HepG2 (cell line): ENCODE data around the gene MOBP.

ENCODE experiments used
- CC2D1A ChIP-seq: sonication (generic); formaldehyde crosslinking; IDR thresholded peaks from 2 replicates; pipeline ENCODE4 v1.8.1; 2023; ENCODE audit warnings: mild to moderate bottlenecking, missing genetic modification reagents
- MAFG ChIP-seq: sonication (generic); formaldehyde crosslinking; IDR thresholded peaks from 2 replicates; pipeline ENCODE4 v1.5.1; 2020; ENCODE audit warnings: mild to moderate bottlenecking, missing genetic modification reagents
- SNRNP70 ChIP-seq: fragments of 200-400 bp; formaldehyde crosslinking; IDR thresholded peaks from 2 replicates; pipeline ENCODE4 v1.6.1; 2017; ENCODE audit warnings: mild to moderate bottlenecking, low read depth, low read length, moderate library complexity
- ZNF331 ChIP-seq: sonication (generic); formaldehyde crosslinking; IDR thresholded peaks from 2 replicates; pipeline ENCODE4 v1.4.0; 2020; ENCODE audit warnings: missing genetic modification reagents
- TF ChIP-seq, protein P1 (sequence below): sonication (generic); formaldehyde crosslinking; IDR thresholded peaks from 2 replicates; pipeline ENCODE4 v1.5.0; 2020; ENCODE audit warnings: mild to moderate bottlenecking, missing genetic modification reagents
- TF ChIP-seq, protein P2 (sequence below), 2 experiments: sonication (generic) in 1 of 2; formaldehyde crosslinking in 1 of 2; IDR thresholded peaks; 2 replicates each; pipeline versions ENCODE4 v1.5.1 to v1.6.1; 2011 to 2020; ENCODE audit warnings: borderline replicate concordance in 1 of 2, low read depth in 1 of 2, low read length in 1 of 2, mild to moderate bottlenecking in 1 of 2, missing genetic modification reagents in 1 of 2, moderate library complexity in 1 of 2

DNA sequence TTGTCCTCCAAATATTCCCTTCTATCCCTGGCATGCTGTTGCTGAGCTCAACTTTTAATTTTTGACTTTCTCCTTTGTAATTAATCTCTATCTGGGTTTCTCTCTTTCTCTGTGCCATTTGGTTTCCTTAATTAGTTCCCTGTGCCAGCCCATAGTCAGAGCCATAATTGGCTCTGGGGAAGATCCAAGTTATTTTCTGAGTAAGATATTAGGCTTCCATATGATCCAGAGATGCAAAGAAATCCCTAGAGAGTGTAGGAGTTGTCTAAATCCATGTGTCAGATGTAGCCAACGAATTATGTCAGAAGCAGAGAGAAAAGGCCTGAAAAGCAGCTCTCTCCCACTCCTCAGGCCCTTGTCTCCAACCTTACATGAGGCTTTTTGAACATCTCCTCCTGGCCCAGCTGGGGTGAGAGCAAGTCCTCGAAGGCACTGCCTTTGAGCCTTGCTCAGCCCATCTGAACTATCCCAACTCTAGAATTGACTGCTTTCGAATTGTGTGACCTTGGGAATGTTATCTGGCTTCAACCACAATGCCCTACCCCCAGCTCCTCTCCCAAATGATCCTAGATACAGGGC is 46.4 kb downstream of the MOBP start:
- TF ChIP-seq, protein P1, sequence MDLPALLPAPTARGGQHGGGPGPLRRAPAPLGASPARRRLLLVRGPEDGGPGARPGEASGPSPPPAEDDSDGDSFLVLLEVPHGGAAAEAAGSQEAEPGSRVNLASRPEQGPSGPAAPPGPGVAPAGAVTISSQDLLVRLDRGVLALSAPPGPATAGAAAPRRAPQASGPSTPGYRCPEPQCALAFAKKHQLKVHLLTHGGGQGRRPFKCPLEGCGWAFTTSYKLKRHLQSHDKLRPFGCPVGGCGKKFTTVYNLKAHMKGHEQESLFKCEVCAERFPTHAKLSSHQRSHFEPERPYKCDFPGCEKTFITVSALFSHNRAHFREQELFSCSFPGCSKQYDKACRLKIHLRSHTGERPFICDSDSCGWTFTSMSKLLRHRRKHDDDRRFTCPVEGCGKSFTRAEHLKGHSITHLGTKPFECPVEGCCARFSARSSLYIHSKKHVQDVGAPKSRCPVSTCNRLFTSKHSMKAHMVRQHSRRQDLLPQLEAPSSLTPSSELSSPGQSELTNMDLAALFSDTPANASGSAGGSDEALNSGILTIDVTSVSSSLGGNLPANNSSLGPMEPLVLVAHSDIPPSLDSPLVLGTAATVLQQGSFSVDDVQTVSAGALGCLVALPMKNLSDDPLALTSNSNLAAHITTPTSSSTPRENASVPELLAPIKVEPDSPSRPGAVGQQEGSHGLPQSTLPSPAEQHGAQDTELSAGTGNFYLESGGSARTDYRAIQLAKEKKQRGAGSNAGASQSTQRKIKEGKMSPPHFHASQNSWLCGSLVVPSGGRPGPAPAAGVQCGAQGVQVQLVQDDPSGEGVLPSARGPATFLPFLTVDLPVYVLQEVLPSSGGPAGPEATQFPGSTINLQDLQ (CRISPR knock-in tag) = no peak
- TF ChIP-seq ZNF331 (CRISPR knock-in tag) (no peak), CC2D1A (CRISPR knock-in tag) (no peak), MAFG (CRISPR knock-in tag) (no peak), SNRNP70 (no peak)
- TF ChIP-seq, protein P2, sequence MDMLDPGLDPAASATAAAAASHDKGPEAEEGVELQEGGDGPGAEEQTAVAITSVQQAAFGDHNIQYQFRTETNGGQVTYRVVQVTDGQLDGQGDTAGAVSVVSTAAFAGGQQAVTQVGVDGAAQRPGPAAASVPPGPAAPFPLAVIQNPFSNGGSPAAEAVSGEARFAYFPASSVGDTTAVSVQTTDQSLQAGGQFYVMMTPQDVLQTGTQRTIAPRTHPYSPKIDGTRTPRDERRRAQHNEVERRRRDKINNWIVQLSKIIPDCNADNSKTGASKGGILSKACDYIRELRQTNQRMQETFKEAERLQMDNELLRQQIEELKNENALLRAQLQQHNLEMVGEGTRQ (IDR thresholded peaks at IDR 0.05; ENCODE audit: low read depth, low read length) = no peak
- TF ChIP-seq, protein P2 (CRISPR knock-in tag; IDR thresholded peaks at IDR 0.05; ENCODE audit: borderline replicate concordance) = no peak
